Measurements from ENCODE around the gene PI16. TPM values are rescaled to one million over a fixed set of nuclear protein-coding genes. Genes with fewer than 3 reads are reported as not detected.

Gene PI16
- total RNA-seq, 1 experiment from 2014 or later: 0.83 TPM

DNA sequence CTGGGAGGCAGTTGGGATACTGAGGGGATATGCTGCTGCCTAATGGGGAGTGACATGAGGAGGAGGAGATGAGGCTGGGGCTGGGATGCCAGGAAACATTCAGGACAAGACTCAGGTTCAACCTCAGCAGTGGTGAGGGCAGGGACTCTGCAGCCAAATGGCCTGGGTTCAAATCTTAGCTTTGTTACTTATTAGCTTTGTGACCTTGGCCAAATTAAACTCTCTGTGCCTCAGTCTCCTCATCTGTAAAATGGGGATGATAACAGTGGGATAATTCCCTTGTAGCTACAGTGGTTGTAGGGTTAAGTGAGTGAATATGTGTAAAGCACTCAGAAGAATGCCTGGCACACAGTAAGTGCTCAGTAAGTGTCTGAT is 1.9 kb downstream of the PI16 start:
- Histone ChIP-seq H3K4me3 (no peak overlapping the region), H3F3A (ENCODE audit: insufficient read depth, low read depth) (peaks cover 11% of the 10 kb centered on the region; the same call in 1 of the 2 replicates), H3K36me3 (ENCODE audit: low read depth) (no peaks in the 10 kb centered on the region), H3K27me3 (ENCODE audit: insufficient read depth, low read depth) (no peaks in the 10 kb centered on the region), H3K4me1 (replicated peaks; ENCODE audit: insufficient read depth) (peaks cover 29% of the 10 kb centered on the region), H3K9me2 (ENCODE audit: insufficient read depth) (no peaks in the 10 kb centered on the region), H3K79me2 (ENCODE audit: low read depth) (no peaks in the 10 kb centered on the region), H3K27ac (no peak overlapping the region), H4K20me1 (ENCODE audit: insufficient read depth) (no peaks in the 10 kb centered on the region), H2AFZ (no peak overlapping the region), H3K4me2 (peak overlapping the region; percentile 14; the same call in 1 of the 2 replicates), H3K9me3 (ENCODE audit: insufficient read depth, low read depth) (no peaks in the 10 kb centered on the region)
- TF ChIP-seq, protein P1, sequence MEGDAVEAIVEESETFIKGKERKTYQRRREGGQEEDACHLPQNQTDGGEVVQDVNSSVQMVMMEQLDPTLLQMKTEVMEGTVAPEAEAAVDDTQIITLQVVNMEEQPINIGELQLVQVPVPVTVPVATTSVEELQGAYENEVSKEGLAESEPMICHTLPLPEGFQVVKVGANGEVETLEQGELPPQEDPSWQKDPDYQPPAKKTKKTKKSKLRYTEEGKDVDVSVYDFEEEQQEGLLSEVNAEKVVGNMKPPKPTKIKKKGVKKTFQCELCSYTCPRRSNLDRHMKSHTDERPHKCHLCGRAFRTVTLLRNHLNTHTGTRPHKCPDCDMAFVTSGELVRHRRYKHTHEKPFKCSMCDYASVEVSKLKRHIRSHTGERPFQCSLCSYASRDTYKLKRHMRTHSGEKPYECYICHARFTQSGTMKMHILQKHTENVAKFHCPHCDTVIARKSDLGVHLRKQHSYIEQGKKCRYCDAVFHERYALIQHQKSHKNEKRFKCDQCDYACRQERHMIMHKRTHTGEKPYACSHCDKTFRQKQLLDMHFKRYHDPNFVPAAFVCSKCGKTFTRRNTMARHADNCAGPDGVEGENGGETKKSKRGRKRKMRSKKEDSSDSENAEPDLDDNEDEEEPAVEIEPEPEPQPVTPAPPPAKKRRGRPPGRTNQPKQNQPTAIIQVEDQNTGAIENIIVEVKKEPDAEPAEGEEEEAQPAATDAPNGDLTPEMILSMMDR (conservative IDR thresholded peaks at IDR 0.05): no peak
- TF ChIP-seq EZH2 (IDR thresholded peaks at IDR 0.05; ENCODE audit: low read depth): no peak
- ChIA-PET POLR2A (ENCODE audit: unreplicated experiment) (interaction anchor here (0.5 kb wide), 1 partner anchor 693 kb away, joined by 4 read pairs; no protein-coding TSS in a partner anchor), CTCF (interaction anchor here (0.7 kb wide), 1 partner anchor 58 kb away, joined by 3 read pairs; no protein-coding TSS in a partner anchor)
- BruUV-seq (replicated peaks): no TSS peak
- intact Hi-C loops (cut with micrococcal nuclease; ENCODE audit: unreplicated experiment): no loop called here
- no peak for DNase-seq

DNA sequence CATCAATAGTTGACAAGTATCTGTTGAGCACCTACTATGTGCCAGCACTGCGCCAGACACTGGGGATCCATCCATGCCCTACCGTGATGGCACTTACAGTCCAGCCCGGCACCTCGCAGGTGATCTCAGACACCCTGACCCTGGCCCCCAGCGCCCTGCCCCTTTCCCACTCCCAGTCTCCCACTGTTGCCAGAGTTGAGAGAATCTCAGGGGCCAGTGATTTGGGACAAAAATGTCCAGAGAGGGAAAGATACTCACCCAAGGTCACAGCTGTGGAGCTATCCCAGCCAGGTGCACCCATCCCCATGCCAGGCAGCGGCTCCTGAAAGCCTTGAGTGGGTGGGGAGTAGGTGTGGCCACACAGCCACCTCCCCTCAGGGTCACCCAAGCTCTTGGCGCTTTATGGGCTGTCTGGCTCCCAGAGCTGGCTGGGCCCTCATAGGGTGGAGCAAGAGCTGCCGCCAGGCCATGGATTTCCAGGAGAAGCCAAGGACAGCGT is 3.3 kb downstream of the PI16 start:
- Histone ChIP-seq H2AFZ (no peak overlapping the region), H3K27ac (no peak overlapping the region), H3K79me2 (ENCODE audit: low read depth) (no peaks in the 10 kb centered on the region), H3K9me2 (ENCODE audit: insufficient read depth) (no peaks in the 10 kb centered on the region), H3F3A (ENCODE audit: insufficient read depth, low read depth) (peaks cover 11% of the 10 kb centered on the region; the same call in 1 of the 2 replicates), H3K9me3 (ENCODE audit: insufficient read depth, low read depth) (no peaks in the 10 kb centered on the region), H3K36me3 (ENCODE audit: low read depth) (no peaks in the 10 kb centered on the region), H3K4me3 (no peak overlapping the region), H3K27me3 (ENCODE audit: insufficient read depth, low read depth) (no peaks in the 10 kb centered on the region), H3K4me2 (no peak overlapping the region), H4K20me1 (ENCODE audit: insufficient read depth) (no peaks in the 10 kb centered on the region), H3K4me1 (replicated peaks; ENCODE audit: insufficient read depth) (peaks cover 26% of the 10 kb centered on the region)
- CTCF ChIA-PET: no interaction called here
- DNase-seq: no peak
- POLR2A ChIA-PET (ENCODE audit: unreplicated experiment): no interaction called here
- BruUV-seq (replicated peaks): no TSS peak
- intact Hi-C loops (cut with micrococcal nuclease; ENCODE audit: unreplicated experiment): no loop called here
- TF ChIP-seq, protein P1 (conservative IDR thresholded peaks at IDR 0.05): no peak
- TF ChIP-seq EZH2 (IDR thresholded peaks at IDR 0.05; ENCODE audit: low read depth): no peak

DNA sequence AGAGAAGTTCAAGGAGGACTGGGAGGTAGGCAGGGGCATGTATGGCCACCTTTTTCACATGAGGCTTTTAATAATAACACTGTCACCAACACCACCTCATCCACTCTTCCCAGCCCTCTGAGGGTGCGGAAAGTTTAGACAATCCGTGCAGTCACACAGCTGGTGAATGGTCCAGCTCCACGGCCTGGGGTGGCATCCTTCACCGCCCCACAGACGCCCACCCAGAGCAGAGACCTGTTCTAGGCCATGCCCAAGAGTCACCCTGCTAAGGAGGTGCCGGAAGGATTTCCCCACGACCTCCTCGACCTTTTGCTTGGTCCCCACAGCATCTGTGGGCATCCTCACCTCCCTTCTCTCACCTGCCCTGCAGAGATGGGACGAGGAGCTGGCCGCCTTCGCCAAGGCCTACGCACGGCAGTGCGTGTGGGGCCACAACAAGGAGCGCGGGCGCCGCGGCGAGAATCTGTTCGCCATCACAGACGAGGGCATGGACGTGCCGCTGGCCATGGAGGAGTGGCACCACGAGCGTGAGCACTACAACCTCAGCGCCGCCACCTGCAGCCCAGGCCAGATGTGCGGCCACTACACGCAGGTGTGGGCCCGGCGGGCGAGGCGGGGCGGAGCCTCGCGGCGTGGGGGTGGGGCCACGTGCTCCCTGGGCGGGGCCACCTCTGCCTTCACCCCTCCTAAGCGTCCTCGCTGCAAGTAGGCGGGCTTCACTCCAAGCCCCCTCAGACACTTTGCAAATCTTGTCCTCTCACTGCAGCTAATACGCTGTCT is 4.4 kb downstream of the PI16 start:
- ChIA-PET CTCF (no interaction called here), POLR2A (ENCODE audit: unreplicated experiment) (no interaction called here)
- Histone ChIP-seq H3K9me2 (ENCODE audit: insufficient read depth) (no peaks in the 10 kb centered on the region), H3K27me3 (ENCODE audit: insufficient read depth, low read depth) (no peaks in the 10 kb centered on the region), H3F3A (ENCODE audit: insufficient read depth, low read depth) (peaks cover 11% of the 10 kb centered on the region; the same call in 1 of the 2 replicates), H3K79me2 (ENCODE audit: low read depth) (no peaks in the 10 kb centered on the region), H3K36me3 (ENCODE audit: low read depth) (no peaks in the 10 kb centered on the region), H3K9me3 (ENCODE audit: insufficient read depth, low read depth) (no peaks in the 10 kb centered on the region), H3K27ac (no peak overlapping the region), H3K4me3 (no peak overlapping the region), H4K20me1 (ENCODE audit: insufficient read depth) (no peaks in the 10 kb centered on the region), H3K4me2 (no peak overlapping the region), H3K4me1 (replicated peaks; ENCODE audit: insufficient read depth) (peaks cover 26% of the 10 kb centered on the region), H2AFZ (no peak overlapping the region)
- intact Hi-C loops (cut with micrococcal nuclease; ENCODE audit: unreplicated experiment): no loop called here
- no peak for DNase-seq
- TF ChIP-seq, protein P1 (conservative IDR thresholded peaks at IDR 0.05): no peak
- no peak for TF ChIP-seq EZH2 (IDR thresholded peaks at IDR 0.05; ENCODE audit: low read depth)
- BruUV-seq (replicated peaks): no TSS peak
